NCI-H774 (cell line): ENCODE measurements around the gene SLC2A13.
"Not testable (repeated sequence)": the region's sequence is repeated elsewhere in the genome, so short reads cannot be mapped to it uniquely, and the experiment has no call there.

ENCODE experiments used
- DNase-seq: peaks from one replicate; lab custom pipeline; 2025; lab: John Stamatoyannopoulos, UW

The SLC2A13 gene

DNA sequence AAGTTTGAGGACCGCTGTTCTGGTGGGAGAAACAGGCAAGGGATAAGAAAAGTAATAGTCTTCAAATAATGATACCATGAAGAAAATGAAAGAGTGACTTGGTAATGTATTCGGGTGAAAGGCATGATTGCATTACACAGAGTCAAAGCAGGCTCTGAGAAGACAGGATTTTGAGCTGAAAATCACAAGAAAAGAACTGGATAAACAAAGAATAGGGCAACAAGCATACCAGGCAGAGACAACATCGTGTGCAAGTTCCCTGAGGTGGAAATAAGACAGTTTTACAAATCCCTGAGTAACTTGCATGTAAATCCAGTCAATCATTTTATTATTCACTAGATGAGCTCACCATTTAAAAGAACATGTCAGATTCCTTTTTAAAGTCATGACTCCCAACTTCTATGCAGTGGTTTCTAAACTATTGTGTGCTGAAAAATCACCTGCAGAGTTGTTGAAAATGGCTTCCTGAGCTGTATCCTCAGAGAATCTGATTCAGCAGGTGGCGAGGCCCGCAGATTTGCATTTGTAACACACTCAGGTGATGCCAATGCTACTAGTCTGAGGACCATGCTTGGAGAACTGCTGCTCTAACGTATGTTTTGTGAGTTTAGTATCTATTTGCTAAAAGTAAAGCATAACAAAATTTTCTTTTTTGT lies 353.3 kb downstream of the SLC2A13 start:
- no peak for DNase-seq

DNA sequence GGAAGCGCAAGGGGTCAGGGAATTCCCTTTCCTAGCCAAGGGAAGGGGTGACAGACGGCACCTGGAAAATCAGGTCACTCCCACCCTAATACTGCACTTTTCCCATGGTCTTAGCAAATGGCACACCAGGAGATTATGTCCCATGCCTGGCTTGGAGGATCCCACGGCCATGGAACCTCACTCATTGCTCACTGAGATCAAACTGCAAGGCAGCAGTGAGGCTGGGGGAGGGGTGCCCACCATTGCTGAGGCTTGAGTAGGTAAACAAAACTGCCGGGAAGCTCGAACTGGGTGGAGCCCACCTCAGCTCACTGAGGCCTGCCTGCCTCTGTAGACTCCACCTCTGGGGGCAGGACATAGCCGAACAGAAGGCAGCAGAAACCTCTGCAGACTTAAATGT lies 359.7 kb downstream of the SLC2A13 start:
- not testable (repeated sequence) for DNase-seq

DNA sequence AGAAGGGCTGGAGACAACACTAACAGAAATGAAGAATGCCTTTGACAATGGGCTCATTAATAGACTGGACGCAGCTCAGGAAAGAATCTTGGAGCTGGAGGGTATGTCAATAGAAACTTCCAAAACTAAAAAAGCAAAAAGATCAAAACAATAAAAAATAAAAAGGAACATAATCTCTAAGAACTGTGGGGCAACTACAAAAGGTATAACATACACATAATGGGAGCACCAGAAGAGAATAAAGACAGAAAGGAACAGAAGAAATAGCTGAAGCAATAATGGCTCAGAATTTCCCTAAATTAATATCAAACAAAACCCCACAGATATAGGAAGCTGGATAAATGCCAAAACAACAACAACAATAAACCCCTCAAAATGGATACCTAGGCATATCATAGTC lies 362.2 kb downstream of the SLC2A13 start:
- no peak for DNase-seq

DNA sequence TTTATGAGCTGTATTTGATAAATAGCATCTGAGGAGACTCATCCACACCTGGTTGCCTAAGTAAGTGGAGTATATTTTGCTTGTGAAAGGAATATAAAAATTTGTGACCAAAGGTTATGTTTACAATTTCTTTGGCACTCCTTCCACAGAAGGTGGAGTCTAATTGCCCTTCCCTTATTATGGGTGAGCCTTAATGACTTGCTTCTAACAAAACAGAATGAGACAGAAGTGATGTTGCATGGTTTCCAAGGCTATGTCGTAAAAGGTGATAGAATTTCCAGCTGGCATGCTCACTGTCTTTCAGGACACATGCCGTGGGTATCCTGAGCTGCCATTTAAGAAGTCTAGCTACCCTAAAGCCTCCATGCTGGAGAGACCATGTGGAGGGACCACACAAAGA lies 369.5 kb downstream of the SLC2A13 start:
- no peak for DNase-seq

DNA sequence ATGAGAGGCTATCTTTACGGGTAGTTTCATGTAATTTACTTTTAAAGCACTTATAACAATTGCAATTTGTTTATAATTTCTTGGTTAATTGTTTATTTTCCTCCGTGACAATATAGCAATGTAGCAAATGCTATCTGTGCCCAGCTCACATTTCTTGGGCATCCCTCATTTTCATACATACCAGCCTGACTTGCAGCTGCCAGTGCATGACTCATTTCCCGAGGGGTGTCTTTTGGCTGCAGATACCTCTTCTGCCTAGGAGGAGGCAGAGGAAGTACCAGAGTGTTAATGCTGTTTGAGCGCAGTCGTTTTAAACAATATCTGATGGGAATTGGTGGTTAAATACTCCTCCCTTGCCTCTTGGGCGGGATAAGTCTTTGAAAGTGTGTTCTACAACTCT lies 382.1 kb downstream of the SLC2A13 start:
- DNase-seq, result no peak

DNA sequence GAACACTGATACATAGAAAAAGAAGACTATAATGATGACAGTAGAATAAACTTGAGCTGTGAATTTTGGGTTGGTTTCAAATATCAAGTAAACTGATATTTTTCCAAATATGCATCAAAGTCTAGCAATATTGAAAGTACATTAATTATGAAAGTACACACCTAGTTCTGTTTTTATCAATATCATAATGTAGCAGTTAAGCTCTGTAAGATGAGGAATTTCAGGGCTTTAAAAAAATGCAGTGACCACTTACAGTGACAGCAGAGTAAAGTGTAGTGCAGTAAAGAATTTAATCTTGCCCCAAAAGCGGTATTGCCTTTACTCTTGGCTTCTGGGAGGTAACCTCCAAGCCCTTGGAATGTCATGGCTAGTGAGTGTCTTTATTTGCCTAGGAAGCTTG lies 383.4 kb downstream of the SLC2A13 start:
- no peak for DNase-seq

DNA sequence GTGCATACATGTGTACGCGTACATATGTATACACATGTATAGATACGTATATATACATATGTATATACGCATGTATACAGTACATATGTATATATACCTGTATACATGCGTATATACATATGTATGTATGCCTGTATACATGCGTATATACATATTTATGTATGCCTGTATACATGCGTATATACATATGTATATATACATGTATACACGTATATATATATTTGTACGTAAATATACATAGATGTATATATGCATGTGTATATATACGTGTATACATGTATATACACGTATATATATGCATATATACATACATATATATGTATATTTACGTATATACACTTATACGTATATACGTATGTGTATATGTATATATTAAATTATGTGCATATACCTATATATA lies 392.3 kb downstream of the SLC2A13 start:
- no peak for DNase-seq

DNA sequence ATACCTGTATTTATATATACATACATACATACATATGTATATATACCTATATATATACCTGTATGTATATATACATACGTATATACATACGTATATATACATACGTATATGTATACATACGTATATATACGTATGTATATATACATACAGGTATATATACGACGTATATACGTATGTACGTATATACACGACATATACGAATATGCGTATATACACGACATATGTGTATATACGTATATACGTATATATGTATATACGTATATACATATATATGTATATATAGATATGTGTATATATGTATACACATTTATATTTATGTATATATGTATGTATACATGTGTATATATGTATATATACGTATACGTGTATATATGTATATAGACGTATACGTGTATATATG lies 393.5 kb downstream of the SLC2A13 start:
- DNase-seq, result no peak
